ENCODE results near the gene SUSD3. TPM values are rescaled to one million over a fixed set of nuclear protein-coding genes. Genes with fewer than 3 reads are reported as not detected.

Gene SUSD3
- total and polyA plus RNA-seq, 8 donors = 1.7 to 4.5 (median 2.6) TPM; not detected in 2

DNA sequence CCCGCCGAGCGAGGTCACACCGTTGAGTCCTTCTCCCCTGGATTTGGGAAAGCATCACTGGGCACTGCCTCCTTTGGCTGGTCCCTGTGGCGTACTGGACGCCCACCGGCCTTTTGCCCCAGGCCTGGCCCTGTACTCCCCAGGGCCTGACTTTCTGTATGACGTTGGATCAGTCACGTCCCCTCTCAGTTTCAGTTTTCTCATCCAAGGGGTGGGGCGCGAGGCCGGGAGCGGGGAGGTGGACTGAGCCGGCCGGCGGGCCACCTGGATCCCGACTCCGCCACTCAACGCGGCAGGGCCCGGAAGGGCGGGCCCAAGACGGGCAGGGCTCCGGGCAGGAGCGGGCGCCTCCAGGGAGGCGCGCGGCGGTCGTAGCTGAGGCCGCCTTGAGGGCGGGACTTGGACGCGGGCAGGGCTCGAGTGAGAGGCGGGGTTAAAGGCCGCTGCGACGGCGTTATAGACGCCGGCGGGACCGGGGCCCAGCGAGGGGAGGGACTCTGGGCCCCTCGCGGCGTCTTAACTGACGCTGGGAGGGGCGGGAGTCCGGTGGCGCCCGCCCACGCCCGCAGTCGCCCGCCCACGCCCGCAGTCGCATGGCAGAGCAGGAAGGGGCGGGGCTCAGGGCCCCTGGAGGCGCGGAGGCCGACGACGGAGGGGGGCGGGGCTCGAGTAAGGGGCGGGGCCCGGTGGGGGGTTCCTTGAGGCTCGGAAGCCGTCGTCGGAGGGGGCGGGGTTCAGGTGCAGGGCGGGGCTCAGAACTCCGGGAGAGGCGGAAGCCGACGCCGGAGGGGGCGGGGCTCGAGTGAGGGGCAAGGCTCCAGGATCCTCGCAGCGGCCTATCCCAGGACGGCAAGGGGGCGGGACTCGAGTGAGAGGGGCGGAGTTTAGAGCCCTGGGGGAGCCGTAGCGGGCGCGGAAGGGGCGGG, 37.0 kb downstream of the SUSD3 start:
- H3K27me3 ChIP-seq = no peaks in the 10 kb centered on the region
- TF ChIP-seq EP300 (IDR thresholded peaks at IDR 0.05) (no peak), POLR2A (IDR thresholded peaks at IDR 0.05) (no peak), POLR2AphosphoS5 (IDR thresholded peaks at IDR 0.05) (peak; percentile 45 to 87 (median 70)), CTCF (IDR thresholded peaks at IDR 0.05) (no peak)
- H3K27ac ChIP-seq = peak overlapping the region; percentile 71 to 98 (median 97)
- H3K4me3 ChIP-seq = peak overlapping the region; percentile 76 to 97 (median 88)
- intact Hi-C loops (cut with DNase I; ENCODE audit: low total_unique reads) = no loop called here
- H3K9me3 ChIP-seq = peaks cover 0 to 13% (median 0%) of the 10 kb centered on the region in 4 donors
- H3K36me3 ChIP-seq = no peaks in the 10 kb centered on the region
- peaks cover 36 to 66% (median 62%) of the 10 kb centered on the region in 4 donors for H3K4me1 ChIP-seq
- 2 to 13% (median 5%) methylated on average over 23 to 90 of the region's 95 CpGs for WGBS, 5 donors
- DNase-seq = peak; percentile 100

DNA sequence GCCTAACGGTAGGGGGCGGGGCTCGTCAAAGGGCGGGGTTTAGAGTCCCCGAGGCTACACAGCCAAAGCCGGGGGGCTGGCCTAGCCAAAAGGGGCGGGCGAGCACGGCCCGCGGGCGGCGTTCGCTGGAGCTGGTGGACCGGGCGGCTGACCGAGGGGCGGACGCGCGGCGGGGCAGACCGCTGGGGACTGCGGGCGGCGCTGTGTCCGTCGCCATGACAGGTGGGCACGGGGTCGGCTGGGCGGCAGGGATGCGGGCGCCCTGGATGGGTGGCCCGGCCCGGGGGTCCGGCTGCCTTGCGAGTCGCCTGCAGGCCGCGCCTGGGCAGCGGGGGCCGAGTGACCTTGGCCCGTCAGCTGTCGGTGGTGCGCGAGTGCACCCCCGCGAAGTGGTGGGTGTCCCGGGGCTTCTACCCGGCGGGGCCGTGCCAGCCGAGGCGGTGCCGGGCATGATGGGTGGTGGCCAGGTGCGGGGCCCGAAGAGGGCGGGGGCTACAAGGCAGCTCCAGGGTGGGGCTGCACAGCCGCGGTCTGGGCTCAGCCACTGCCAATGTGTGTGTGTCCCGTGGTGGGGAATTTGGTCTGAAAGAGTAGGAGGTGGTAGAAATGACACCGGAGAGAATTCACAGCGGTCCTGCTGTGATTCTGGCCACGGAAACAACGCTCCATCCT, 37.8 kb downstream of the SUSD3 start, which contains the start of gene CARD19:
Gene CARD19 (plus strand): TSS at position 87 of the 672 bp plus-strand sequence. CDS start 129 bp downstream, at position 216.
- H3K27me3 ChIP-seq = no peaks in the 10 kb centered on the region
- peak within 1 kb of the TSS; percentile 76 to 97 (median 88) for H3K4me3 ChIP-seq
- H3K27ac ChIP-seq = peak within 1 kb of the TSS; percentile 97 to 98 (median 97)
- peak in 1 of 4 donors; percentile 32 for TF ChIP-seq POLR2A (IDR thresholded peaks at IDR 0.05)
- no peak for TF ChIP-seq CTCF (IDR thresholded peaks at IDR 0.05)
- peak; percentile 97 to 99 (median 98) for TF ChIP-seq POLR2AphosphoS5 (IDR thresholded peaks at IDR 0.05)
- no peak for TF ChIP-seq EP300 (IDR thresholded peaks at IDR 0.05)
- DNase-seq = peak; percentile 67 to 87
- intact Hi-C loops (cut with DNase I; ENCODE audit: low total_unique reads) = no loop called here
- H3K36me3 ChIP-seq = no peaks in the 10 kb centered on the region
- peaks cover 36 to 67% (median 62%) of the 10 kb centered on the region in 4 donors for H3K4me1 ChIP-seq
- peaks cover 0 to 6% (median 0%) of the 10 kb centered on the region in 4 donors for H3K9me3 ChIP-seq
- WGBS, 5 donors = 0 to 1% (median 1%) methylated on average over 34 to 65 of the region's 65 CpGs

DNA sequence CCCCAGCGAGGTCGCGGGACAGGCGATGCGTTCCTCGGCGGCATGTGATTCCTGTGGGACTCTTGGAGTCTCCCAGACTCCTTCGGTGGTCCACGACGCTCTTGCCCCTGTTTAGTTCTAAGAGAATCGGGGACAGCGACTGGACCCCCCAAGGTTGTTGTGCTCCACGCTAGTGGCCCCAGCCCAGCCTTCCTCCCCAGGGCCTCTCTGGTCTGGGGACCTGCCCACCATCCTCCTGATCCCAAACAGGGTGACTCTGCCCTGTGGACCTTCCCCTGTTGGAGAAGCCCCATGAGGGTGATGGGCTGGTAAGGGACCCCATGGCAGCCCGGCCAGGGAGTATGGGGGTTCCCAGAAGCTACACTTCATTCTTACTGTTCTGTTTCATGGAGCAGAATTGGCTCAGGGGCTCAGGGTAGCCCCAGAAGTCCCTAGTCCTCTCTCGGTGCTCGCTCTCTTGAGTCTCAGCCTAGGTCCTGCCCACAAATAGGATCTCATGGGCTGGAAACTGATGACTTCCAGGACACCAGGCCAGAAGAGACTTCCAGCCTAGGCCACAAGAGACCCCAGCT, 38.4 kb downstream of the SUSD3 start:
- no peaks in the 10 kb centered on the region for H3K9me3 ChIP-seq
- H3K4me3 ChIP-seq = peak overlapping the region; percentile 76 to 97 (median 88)
- 8 to 12% (median 9%) methylated on average over 16 of the region's 16 CpGs for WGBS, 5 donors
- H3K4me1 ChIP-seq = peaks cover 36 to 67% (median 62%) of the 10 kb centered on the region in 4 donors
- intact Hi-C loops (cut with DNase I; ENCODE audit: low total_unique reads) = no loop called here
- peak overlapping the region; percentile 91 to 98 (median 97) for H3K27ac ChIP-seq
- no peaks in the 10 kb centered on the region for H3K36me3 ChIP-seq
- TF ChIP-seq CTCF (IDR thresholded peaks at IDR 0.05) (no peak), POLR2AphosphoS5 (IDR thresholded peaks at IDR 0.05) (no peak), EP300 (IDR thresholded peaks at IDR 0.05) (no peak), POLR2A (IDR thresholded peaks at IDR 0.05) (no peak)
- no peaks in the 10 kb centered on the region for H3K27me3 ChIP-seq
- DNase-seq = peak in 1 of 2 donors; percentile 32
